Gastroesophageal sphincter (tissue), 4 donors: ENCODE data around the gene FMO2. TPM values are rescaled to one million over a fixed set of nuclear protein-coding genes. Genes with fewer than 3 reads are reported as not detected.
A peak's percentile ranks its signal among the peaks of the same experiment; 100 is the strongest.

ENCODE experiments used
- ATAC-seq: fragments of 150-250 bp; one replicate; pipeline ENCODE4 v1.9.1; 2016; ENCODE audit warnings: mild to moderate bottlenecking, moderate library complexity
- H3K27ac ChIP-seq, 4 donors: fragments of 200-600 bp; sonication (generic) in 3 of 4; 1 replicate in 3 of 4; 2 replicates in 1 of 4; pipeline ENCODE4 v1.5.1; 2016 to 2019
- H3K27me3 ChIP-seq: fragments of 200-600 bp; sonication (generic); one replicate; pipeline ENCODE4 v1.5.1; 2019
- H3K36me3 ChIP-seq, 2 donors: fragments of 200-600 bp; sonication (generic); one replicate each; pipeline ENCODE4 v1.5.1; 2019; ENCODE audit warnings: control low read depth in 1 of 2
- H3K4me1 ChIP-seq, 3 donors: fragments of 200-600 bp; sonication (generic); 1 replicate in 2 of 3; 2 replicates in 1 of 3; pipeline ENCODE4 v1.5.1; 2016 to 2019; ENCODE audit warnings: control low read depth in 2 of 3
- H3K4me3 ChIP-seq, 2 donors: fragments of 200-600 bp; sonication (generic); one replicate each; pipeline ENCODE4 v1.5.1; 2019; ENCODE audit warnings: mild to moderate bottlenecking in 1 of 2, moderate library complexity in 1 of 2
- H3K9me3 ChIP-seq, 3 donors: fragments of 200-600 bp; sonication (generic); one replicate each; pipeline ENCODE4 v1.5.1; 2017 to 2019; ENCODE audit warnings: control low read depth in 2 of 3
- EP300 ChIP-seq: sonication (generic); formaldehyde crosslinking; IDR thresholded peaks from one replicate; pipeline ENCODE4 v1.6.1; 2017; ENCODE audit warnings: antibody characterized with exemption, mild to moderate bottlenecking
- POLR2A ChIP-seq, 2 donors: fragments of 450-650 bp; IDR thresholded peaks; one replicate each; pipeline ENCODE4 v1.6.1; 2017; ENCODE audit warnings: antibody characterized with exemption in 2 of 2, mild to moderate bottlenecking in 2 of 2, moderate library complexity in 1 of 2
- POLR2AphosphoS5 ChIP-seq: sonication (generic); formaldehyde crosslinking; IDR thresholded peaks from one replicate; pipeline ENCODE4 v1.6.1; 2017; ENCODE audit warnings: antibody characterized with exemption
- WGBS, 2 donors: methylation state at CpG; one replicate each; pipeline ENCODE4 v1.1.5; 2018; ENCODE audit warnings: low coverage in 1 of 2; 5-methylcytosine and 5-hydroxymethylcytosine counted together
- total RNA-seq, 4 donors: library from RNA; depleted of rRNA; stranded (reverse); fragments of >200 nt; gene quantifications; one replicate each; pipeline ENCODE4 v1.1.0, GENCODE V29; 2016
- TF ChIP-seq, protein P1 (sequence below), 4 experiments: fragments of 200-600 bp in 2 of 4; fragments of 450-650 bp in 2 of 4; sonication (generic) in 1 of 4; IDR thresholded peaks; one replicate each; pipeline ENCODE4 v1.5.1; 2017 to 2019; ENCODE audit warnings: antibody characterized with exemption in 4 of 4, mild to moderate bottlenecking in 2 of 4, moderate library complexity in 2 of 4

FMO2 gene
- total RNA-seq, 4 donors from 2014 or later, result 33.9 to 74.1 (median 35.9) TPM

DNA sequence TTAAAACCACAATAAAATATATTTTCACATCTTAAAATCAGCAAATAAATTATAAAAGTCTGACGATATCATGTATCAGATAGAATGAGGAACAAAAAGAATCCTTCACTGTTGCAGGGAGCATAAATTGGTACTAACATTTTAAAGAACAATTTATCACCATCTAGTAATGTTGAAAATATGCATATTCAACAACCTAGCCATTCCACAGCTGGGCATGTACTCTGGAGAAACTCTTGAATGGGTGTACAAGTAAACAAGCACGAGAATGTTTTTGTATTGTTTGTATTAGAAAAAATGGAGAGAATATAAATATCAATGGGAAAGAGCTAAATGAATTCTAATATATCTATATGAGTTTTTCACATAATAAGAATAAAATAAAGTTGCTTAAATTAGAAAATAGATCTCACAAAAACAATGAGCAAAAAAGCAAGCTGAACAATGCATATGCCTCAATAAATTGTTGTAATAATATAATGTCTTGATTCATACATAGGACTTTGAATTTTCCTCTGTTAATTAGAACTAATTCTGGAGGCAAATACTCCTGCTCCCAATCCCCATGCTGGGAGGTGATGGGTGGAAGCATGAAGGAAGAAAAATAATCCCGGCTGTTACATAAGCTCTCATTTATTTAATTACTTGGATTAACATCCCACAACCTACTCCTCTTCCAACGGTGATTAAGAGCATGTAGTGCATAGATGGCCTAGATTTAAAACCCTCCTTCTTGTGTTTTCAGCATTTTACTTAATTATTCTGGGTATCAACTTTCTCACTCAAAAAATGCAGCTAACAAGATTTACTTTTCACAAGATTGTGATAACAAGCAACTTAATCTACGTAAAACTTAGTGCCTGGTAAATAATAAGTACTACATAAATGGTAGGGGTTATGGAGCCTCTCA, 5.5 kb upstream of the FMO2 start:
- Histone ChIP-seq H3K27me3 (no peaks in the 10 kb centered on the region), H3K4me1 (peaks cover 0 to 12% (median 0%) of the 10 kb centered on the region in 3 donors), H3K9me3 (no peaks in the 10 kb centered on the region), H3K36me3 (no peaks in the 10 kb centered on the region), H3K27ac (no peak overlapping the region), H3K4me3 (no peak overlapping the region)
- WGBS, 2 donors, result 71 to 83% methylated on average over 5 of the region's 5 CpGs
- TF ChIP-seq, protein P1, sequence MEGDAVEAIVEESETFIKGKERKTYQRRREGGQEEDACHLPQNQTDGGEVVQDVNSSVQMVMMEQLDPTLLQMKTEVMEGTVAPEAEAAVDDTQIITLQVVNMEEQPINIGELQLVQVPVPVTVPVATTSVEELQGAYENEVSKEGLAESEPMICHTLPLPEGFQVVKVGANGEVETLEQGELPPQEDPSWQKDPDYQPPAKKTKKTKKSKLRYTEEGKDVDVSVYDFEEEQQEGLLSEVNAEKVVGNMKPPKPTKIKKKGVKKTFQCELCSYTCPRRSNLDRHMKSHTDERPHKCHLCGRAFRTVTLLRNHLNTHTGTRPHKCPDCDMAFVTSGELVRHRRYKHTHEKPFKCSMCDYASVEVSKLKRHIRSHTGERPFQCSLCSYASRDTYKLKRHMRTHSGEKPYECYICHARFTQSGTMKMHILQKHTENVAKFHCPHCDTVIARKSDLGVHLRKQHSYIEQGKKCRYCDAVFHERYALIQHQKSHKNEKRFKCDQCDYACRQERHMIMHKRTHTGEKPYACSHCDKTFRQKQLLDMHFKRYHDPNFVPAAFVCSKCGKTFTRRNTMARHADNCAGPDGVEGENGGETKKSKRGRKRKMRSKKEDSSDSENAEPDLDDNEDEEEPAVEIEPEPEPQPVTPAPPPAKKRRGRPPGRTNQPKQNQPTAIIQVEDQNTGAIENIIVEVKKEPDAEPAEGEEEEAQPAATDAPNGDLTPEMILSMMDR (IDR thresholded peaks at IDR 0.05), result no peak
- TF ChIP-seq POLR2A (IDR thresholded peaks at IDR 0.05) (no peak), POLR2AphosphoS5 (no peak), EP300 (no peak)
- ATAC-seq, result no peak

DNA sequence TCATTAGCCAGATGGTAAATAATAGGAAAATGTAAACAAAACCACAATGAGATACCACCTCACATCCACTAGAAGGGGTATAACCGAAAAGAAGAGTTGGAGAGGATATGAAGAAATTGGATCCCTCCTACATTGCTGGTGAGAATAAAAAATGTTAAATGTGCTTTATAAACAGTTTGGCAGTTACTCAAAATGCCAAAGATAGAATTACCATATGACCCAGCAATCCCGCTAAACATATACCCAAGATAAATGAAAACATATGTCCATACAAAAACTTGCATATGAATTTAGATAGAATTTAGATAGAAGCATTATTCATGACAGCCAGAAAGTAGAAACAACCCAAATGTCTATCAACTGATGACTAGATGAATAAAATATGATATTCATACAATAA, 4.4 kb upstream of the FMO2 start:
- Histone ChIP-seq H3K27me3 (no peaks in the 10 kb centered on the region), H3K27ac (no peak overlapping the region), H3K9me3 (no peaks in the 10 kb centered on the region), H3K4me1 (peaks cover 0 to 15% (median 0%) of the 10 kb centered on the region in 3 donors), H3K4me3 (no peak overlapping the region), H3K36me3 (no peaks in the 10 kb centered on the region)
- no peak for ATAC-seq
- TF ChIP-seq POLR2AphosphoS5 (no peak), POLR2A (IDR thresholded peaks at IDR 0.05) (no peak), EP300 (no peak)
- TF ChIP-seq, protein P1 (IDR thresholded peaks at IDR 0.05), result no peak
- 78 to 86% methylated on average over 2 of the region's 2 CpGs for WGBS, 2 donors

DNA sequence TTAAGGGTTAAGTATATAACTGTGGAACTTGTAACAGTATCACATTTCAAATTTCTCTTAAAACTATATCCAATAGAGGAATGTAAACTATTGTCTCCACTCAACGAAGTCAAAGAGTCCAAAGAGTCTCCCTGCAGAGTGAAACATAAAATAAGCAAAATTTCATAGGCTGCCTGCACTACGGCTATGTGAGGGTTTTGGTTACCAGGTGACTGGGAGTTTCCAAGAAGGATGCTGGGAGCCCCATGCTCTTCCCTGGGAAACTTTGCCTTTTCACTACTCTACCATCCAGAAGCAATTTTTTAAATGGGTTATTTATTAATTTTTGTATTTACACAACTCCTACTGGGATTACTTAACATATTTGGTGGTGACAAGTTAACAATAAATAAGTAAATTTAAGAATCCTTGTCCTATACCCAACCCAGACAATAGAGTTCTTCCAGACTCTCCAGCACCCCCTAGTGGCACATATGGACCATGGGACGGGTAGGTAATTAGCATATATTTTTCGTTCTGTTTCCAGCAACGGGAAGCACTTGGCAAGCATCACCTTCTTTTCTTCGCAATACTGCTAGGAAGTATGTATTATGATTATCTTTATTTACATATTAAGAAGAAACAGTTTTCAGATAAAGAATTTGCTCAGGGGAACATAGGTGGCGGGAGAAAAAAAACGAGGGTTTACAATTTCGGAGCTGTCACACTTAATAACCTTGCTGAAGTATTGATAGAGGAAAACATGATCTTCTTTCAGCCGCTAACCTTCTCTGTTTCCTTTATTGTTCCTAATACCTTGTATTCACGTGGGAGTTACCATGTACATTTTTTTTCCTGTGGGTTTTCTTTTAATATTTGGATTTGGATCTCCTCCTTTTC, 3.5 kb downstream of the FMO2 start:
- 13 to 47% methylated on average over 8 to 11 of the region's 11 CpGs for WGBS, 2 donors
- H3K36me3 ChIP-seq, result no peaks in the 10 kb centered on the region
- ATAC-seq, result no peak
- H3K9me3 ChIP-seq, result no peaks in the 10 kb centered on the region
- H3K4me3 ChIP-seq, result peak overlapping the region; percentile 30 to 41
- H3K4me1 ChIP-seq, result peaks cover 0 to 27% (median 0%) of the 10 kb centered on the region in 3 donors
- no peaks in the 10 kb centered on the region for H3K27me3 ChIP-seq
- H3K27ac ChIP-seq, result peak overlapping the region in 1 of 4 donors; percentile 5
- TF ChIP-seq POLR2AphosphoS5 (peak; percentile 25), EP300 (no peak), POLR2A (IDR thresholded peaks at IDR 0.05) (no peak)
- TF ChIP-seq, protein P1 (IDR thresholded peaks at IDR 0.05), result peak; percentile 55 to 73 (median 66)

DNA sequence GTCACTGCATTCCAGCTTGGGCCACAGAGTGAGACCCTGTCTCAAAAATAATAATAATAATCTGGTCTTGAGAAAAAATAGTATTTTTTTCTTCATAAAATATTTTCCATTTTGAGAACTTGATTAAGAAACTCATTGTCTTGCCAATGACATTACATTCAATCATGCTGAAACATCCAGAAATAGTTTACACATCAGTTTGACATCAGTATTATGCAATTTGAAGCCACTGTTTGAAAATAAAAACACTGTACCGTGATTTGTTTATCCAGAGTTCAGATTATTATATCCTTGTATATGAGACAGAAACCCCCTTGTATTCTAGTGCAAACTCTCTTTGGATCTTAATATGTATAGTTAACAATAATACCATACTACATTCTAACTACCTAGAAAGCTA, 6.9 kb downstream of the FMO2 start:
- Histone ChIP-seq H3K4me3 (no peak overlapping the region), H3K27ac (no peak overlapping the region), H3K36me3 (peaks cover 0 to 7% of the 10 kb centered on the region in 2 donors), H3K4me1 (peaks cover 0 to 22% (median 0%) of the 10 kb centered on the region in 3 donors), H3K27me3 (no peaks in the 10 kb centered on the region), H3K9me3 (no peaks in the 10 kb centered on the region)
- peak; percentile 25 for ATAC-seq
- TF ChIP-seq POLR2AphosphoS5, result no peak
- TF ChIP-seq POLR2A (IDR thresholded peaks at IDR 0.05), result no peak
- no peak for TF ChIP-seq EP300
- TF ChIP-seq, protein P1 (IDR thresholded peaks at IDR 0.05), result no peak
- 7 to 18% methylated on average over 1 of the region's 1 CpG for WGBS, 2 donors
